HG02970 (cell line): ENCODE measurements around the gene CRIM1.

Experiments used
- ATAC-seq: cut with Tn5 transposase; IDR thresholded peaks from one replicate; pipeline ENCODE4 v1.9.1; 2021; ENCODE audit warnings: mild to moderate bottlenecking, moderate library complexity, moderate number of reproducible peaks; ENCODE audit not compliant: unreplicated experiment, low FRiP score

The CRIM1 gene

GRCh38 chr2:36564377-36564930 lies 208.9 kb downstream of the CRIM1 start:
- ATAC-seq: no peak

GRCh38 chr2:36565712-36566111 lies 210.1 kb downstream of the CRIM1 start:
- no peak for ATAC-seq

- no peak for ATAC-seq
Observed at GRCh38 chr2:36566887-36567286, 211.3 kb downstream of the CRIM1 start.

GRCh38 chr2:36567711-36568408 lies 212.3 kb downstream of the CRIM1 start:
- no peak for ATAC-seq

GRCh38 chr2:36568516-36569246 lies 213.1 kb downstream of the CRIM1 start:
- no peak for ATAC-seq

GRCh38 chr2:36569267-36569856 lies 213.8 kb downstream of the CRIM1 start:
- no peak for ATAC-seq

GRCh38 chr2:36570416-36570815 lies 214.8 kb downstream of the CRIM1 start:
- ATAC-seq: no peak

- no peak for ATAC-seq
Observed at GRCh38 chr2:36572054-36572718, 216.6 kb downstream of the CRIM1 start.

GRCh38 chr2:36572719-36573059 lies 217.1 kb downstream of the CRIM1 start:
- no peak for ATAC-seq

GRCh38 chr2:36573165-36573564 lies 217.6 kb downstream of the CRIM1 start:
- no peak for ATAC-seq

GRCh38 chr2:36574560-36574959 lies 219.0 kb downstream of the CRIM1 start:
- no peak for ATAC-seq

GRCh38 chr2:36577884-36578283 lies 222.3 kb downstream of the CRIM1 start:
- ATAC-seq: no peak

GRCh38 chr2:36578343-36579296 lies 223.0 kb downstream of the CRIM1 start:
- no peak for ATAC-seq

GRCh38 chr2:36579297-36579664 lies 223.7 kb downstream of the CRIM1 start:
- ATAC-seq: no peak

GRCh38 chr2:36582538-36582937 lies 227.0 kb downstream of the CRIM1 start:
- no peak for ATAC-seq

- no peak for ATAC-seq
Observed at GRCh38 chr2:36582951-36583350, 227.4 kb downstream of the CRIM1 start.

- ATAC-seq: no peak
Observed at GRCh38 chr2:36584148-36584794, 228.7 kb downstream of the CRIM1 start.

- no peak for ATAC-seq
Observed at GRCh38 chr2:36586672-36587071, 231.1 kb downstream of the CRIM1 start.

GRCh38 chr2:36587101-36587500 lies 231.5 kb downstream of the CRIM1 start:
- ATAC-seq: no peak
